BLaER1 treated with 17β-estradiol and CSF1 and Interleukin-3, amounts not matched to agents 10 nM and 100 nM (cell line): ENCODE data around the gene SPAG4.
A peak's percentile ranks its signal among the peaks of the same experiment; 100 is the strongest.

ENCODE experiments used
- H3K27ac ChIP-seq, 11 experiments: shearing (Covaris generic); formaldehyde crosslinking; 2 replicates each; pipeline ENCODE4 v1.8.1; 2022
- H3K27me3 ChIP-seq, 11 experiments: shearing (Covaris generic); formaldehyde crosslinking; 2 replicates each; pipeline ENCODE4 v1.8.1; 2022
- H3K36me3 ChIP-seq, 11 experiments: shearing (Covaris generic); formaldehyde crosslinking; 2 replicates each; pipeline ENCODE4 v1.8.1; 2022
- H3K4me1 ChIP-seq, 10 experiments: shearing (Covaris generic); formaldehyde crosslinking; 2 replicates each; pipeline ENCODE4 v1.8.1; 2022
- H3K4me2 ChIP-seq, 11 experiments: shearing (Covaris generic); formaldehyde crosslinking; 2 replicates each; pipeline ENCODE4 v1.8.1; 2022
- H3K4me3 ChIP-seq, 10 experiments: shearing (Covaris generic); formaldehyde crosslinking; 2 replicates each; pipeline ENCODE4 v1.8.1; 2022
- H3K9ac ChIP-seq, 11 experiments: shearing (Covaris generic); formaldehyde crosslinking; 2 replicates each; pipeline ENCODE4 v1.8.1; 2022
- H3K9me3 ChIP-seq, 11 experiments: shearing (Covaris generic); formaldehyde crosslinking; replicated peaks in 1 of 11; 2 replicates each; pipeline ENCODE4 v1.8.1; 2022
- H4K20me1 ChIP-seq, 11 experiments: shearing (Covaris generic); formaldehyde crosslinking; 2 replicates each; pipeline ENCODE4 v1.8.1; 2022
- Cebpa-rat ChIP-seq, 11 experiments: shearing (Covaris generic); IDR thresholded peaks; 2 replicates each; pipeline ENCODE4 v1.8.1; 2022

Gene SPAG4

GRCh38 chr20:35663516-35664465, 48.2 kb downstream of the SPAG4 start:
- peaks cover 5 to 35% (median 13%) of the 10 kb centered on the region in 11 experiments for H3K36me3 ChIP-seq
- H3K9ac ChIP-seq = peak overlapping the region; percentile 94 to 99 (median 98)
- peaks cover 29 to 45% (median 38%) of the 10 kb centered on the region in 10 experiments for H3K4me1 ChIP-seq
- no peaks in the 10 kb centered on the region for H3K27me3 ChIP-seq
- H3K4me3 ChIP-seq = peak overlapping the region; percentile 83 to 95 (median 89)
- peak overlapping the region; percentile 95 to 99 (median 98) for H3K27ac ChIP-seq
- peaks cover 51 to 56% (median 53%) of the 10 kb centered on the region in 11 experiments for H4K20me1 ChIP-seq
- TF ChIP-seq Cebpa-rat (IDR thresholded peaks at IDR 0.05) = no peak
- H3K4me2 ChIP-seq = peak overlapping the region; percentile 86 to 98 (median 92)
- H3K9me3 ChIP-seq = peaks cover 0 to 4% (median 0%) of the 10 kb centered on the region in 11 experiments; a peak in 1 of 22 replicates

DNA sequence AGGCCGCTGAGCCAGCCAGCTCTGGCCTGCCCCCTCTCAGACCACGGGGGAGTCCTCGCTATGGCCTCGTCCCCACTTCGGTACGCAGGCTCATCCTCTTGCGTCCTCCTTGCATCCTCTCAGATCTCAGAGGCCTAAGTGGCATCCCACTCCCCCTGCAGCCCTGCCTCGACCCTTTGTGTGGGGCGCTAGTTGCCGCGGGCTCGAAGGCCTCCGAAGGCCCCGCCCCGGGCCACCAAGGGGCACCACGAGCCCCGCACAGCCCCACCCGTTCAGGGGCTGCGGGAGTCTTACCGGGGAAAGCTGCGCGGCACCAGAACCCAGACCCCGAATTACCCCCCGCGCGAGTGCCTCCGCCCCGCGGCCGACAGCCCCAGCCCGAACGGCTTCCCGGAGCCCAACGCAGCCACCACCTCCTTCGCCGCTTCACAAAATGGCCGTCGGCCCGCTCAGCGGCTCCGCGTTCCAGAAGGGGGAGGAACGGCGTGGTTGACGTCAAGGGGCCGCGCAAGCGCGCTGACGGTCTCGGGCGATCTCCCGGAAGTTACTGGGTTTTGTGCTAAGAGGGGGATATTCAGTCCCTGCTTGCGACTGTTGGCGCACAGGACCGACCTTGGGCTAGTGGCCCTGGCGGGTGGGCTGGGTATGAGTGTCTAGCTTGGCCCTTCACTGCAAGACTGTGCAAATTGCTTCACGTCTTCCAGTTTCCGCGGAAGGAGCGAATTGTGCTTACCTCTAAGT, 49.0 kb downstream of the SPAG4 start, which contains the start of the genes CPNE1 and RBM12:
CPNE1 (minus strand) TSS at position 435 of the 741 bp plus-strand sequence. CDS start 31,977 bp downstream, outside the sequence.
RBM12 (minus strand) TSS at position 435 of the 741 bp plus-strand sequence. CDS start 9,578 bp downstream, outside the sequence.
- peaks cover 29 to 42% (median 38%) of the 10 kb centered on the region in 10 experiments for H3K4me1 ChIP-seq
- H3K36me3 ChIP-seq = peaks cover 13 to 38% (median 20%) of the 10 kb centered on the region in 11 experiments
- TF ChIP-seq Cebpa-rat (IDR thresholded peaks at IDR 0.05) = 0 out of 22 replicates have a peak, but pooled peaks of 1 of the 11 experiments have one; percentile 9
- peak within 1 kb of the TSS; percentile 94 to 99 (median 98) for H3K9ac ChIP-seq
- peak within 1 kb of the TSS; percentile 95 to 99 (median 98) for H3K27ac ChIP-seq
- H3K9me3 ChIP-seq = peaks cover 0 to 4% (median 0%) of the 10 kb centered on the region in 11 experiments; a peak in 1 of 22 replicates
- H4K20me1 ChIP-seq = peaks cover 42 to 47% (median 45%) of the 10 kb centered on the region in 11 experiments
- H3K4me2 ChIP-seq = peak within 1 kb of the TSS; percentile 86 to 98 (median 93)
- peak within 1 kb of the TSS; percentile 83 to 95 (median 89) for H3K4me3 ChIP-seq
- no peaks in the 10 kb centered on the region for H3K27me3 ChIP-seq

DNA sequence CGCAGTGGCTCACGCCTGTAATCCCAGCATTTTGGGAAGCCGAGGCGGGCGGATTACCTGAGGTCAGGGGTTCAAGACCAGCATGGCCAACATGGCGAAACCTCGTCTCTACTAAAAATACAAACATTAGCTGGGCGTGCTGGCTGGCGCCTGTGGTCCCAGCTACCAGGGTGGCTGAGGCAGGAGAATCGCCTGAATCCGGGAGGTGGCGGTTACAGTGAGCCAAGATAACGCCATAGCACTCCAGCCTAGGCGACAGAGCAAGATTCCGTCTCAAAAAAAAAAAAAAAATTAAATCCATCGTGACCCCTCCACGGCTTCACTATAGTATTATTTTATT, 50.3 kb downstream of the SPAG4 start:
- no peak overlapping the region for H3K4me2 ChIP-seq
- H3K4me1 ChIP-seq = peaks cover 21 to 31% (median 26%) of the 10 kb centered on the region in 10 experiments
- no peaks in the 10 kb centered on the region for H3K27me3 ChIP-seq
- no peak overlapping the region for H3K4me3 ChIP-seq
- peaks cover 30 to 34% (median 32%) of the 10 kb centered on the region in 11 experiments for H4K20me1 ChIP-seq
- TF ChIP-seq Cebpa-rat (IDR thresholded peaks at IDR 0.05) = no peak
- peaks cover 26 to 39% (median 32%) of the 10 kb centered on the region in 11 experiments for H3K36me3 ChIP-seq
- no peak overlapping the region for H3K27ac ChIP-seq
- no peaks in the 10 kb centered on the region for H3K9me3 ChIP-seq
- no peak overlapping the region for H3K9ac ChIP-seq

- no peak for TF ChIP-seq Cebpa-rat (IDR thresholded peaks at IDR 0.05)
- Histone ChIP-seq H3K4me2 (no peak overlapping the region), H3K36me3 (peaks cover 50 to 70% (median 62%) of the 10 kb centered on the region in 11 experiments)
These were observed 53.6 kb downstream of the SPAG4 start for GRCh38 chr20:35669221-35669620.

DNA sequence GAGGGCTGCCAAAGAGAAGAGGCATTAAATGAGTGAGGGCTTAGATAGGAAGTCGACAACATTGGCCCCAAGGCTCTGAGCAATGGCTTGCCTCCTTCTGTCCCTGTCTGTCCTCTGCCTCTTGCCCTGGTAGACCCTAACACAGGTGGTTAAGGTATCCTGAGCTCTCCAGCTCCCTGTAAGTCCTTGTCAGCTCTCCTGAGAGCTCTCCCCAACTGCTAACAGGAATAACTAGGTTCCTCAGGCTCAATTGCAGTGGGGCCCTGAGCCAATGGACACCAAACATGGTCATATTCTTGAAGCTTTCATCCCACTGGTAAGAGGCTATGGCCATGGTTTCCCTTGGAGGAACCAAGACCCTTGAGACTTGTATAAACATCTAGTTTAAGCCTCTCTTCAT, 54.1 kb downstream of the SPAG4 start:
- no peak overlapping the region for H3K4me2 ChIP-seq
- no peak overlapping the region for H3K27ac ChIP-seq
- H3K36me3 ChIP-seq = peaks cover 51 to 75% (median 64%) of the 10 kb centered on the region in 11 experiments
- no peak overlapping the region for H3K4me3 ChIP-seq
- no peaks in the 10 kb centered on the region for H3K9me3 ChIP-seq
- peaks cover 0 to 22% (median 13%) of the 10 kb centered on the region in 10 experiments; a peak in 16 of 20 replicates for H3K4me1 ChIP-seq
- no peak overlapping the region for H3K9ac ChIP-seq
- H3K27me3 ChIP-seq = no peaks in the 10 kb centered on the region
- no peaks in the 10 kb centered on the region; a peak in 1 of 22 replicates for H4K20me1 ChIP-seq
- no peak for TF ChIP-seq Cebpa-rat (IDR thresholded peaks at IDR 0.05)

More at GRCh38 chr20:35669221-35669620, 53.6 kb downstream of the SPAG4 start:
- peaks cover 0 to 1% (median 0%) of the 10 kb centered on the region in 11 experiments; a peak in 6 of 22 replicates for H4K20me1 ChIP-seq
- peaks cover 0 to 18% (median 12%) of the 10 kb centered on the region in 10 experiments; a peak in 16 of 20 replicates for H3K4me1 ChIP-seq
- no peaks in the 10 kb centered on the region for H3K9me3 ChIP-seq
- H3K9ac ChIP-seq = no peak overlapping the region
- H3K4me3 ChIP-seq = no peak overlapping the region
- H3K27me3 ChIP-seq = no peaks in the 10 kb centered on the region
- no peak overlapping the region for H3K27ac ChIP-seq
